ENCODE measurements around the gene PRKCB.

The PRKCB gene

GRCh38 chr16:23934610-23935236 is 98.9 kb downstream of the PRKCB start:
- H3K4me3 ChIP-seq (ENCODE audit: low read depth, low read length) = no peak overlapping the region
- H3K4me1 ChIP-seq (ENCODE audit: control insufficient read depth, insufficient read depth, low read length) = no peaks in the 10 kb centered on the region
- no peak for TF ChIP-seq GFI1B (tag by site-specific recombination; IDR thresholded peaks at IDR 0.05)
- TF ChIP-seq ZNF580 (tag by site-specific recombination; IDR thresholded peaks at IDR 0.05) = no peak
- ChIA-PET CTCF (interaction anchor here (0.6 kb wide), 1 partner anchor 319 kb away, joined by 3 read pairs; no protein-coding TSS in a partner anchor), POLR2A (no interaction called here)
- H3K27ac ChIP-seq (ENCODE audit: extremely low read depth, low read depth, low read length) = no peak overlapping the region
- no peaks in the 10 kb centered on the region for H3K36me3 ChIP-seq (ENCODE audit: control insufficient read depth in 2 of 2, insufficient read depth in 1 of 2, low read length in 2 of 2)
- no peaks in the 10 kb centered on the region for H3K9me3 ChIP-seq (ENCODE audit: control insufficient read depth, insufficient read depth, low read depth, low read length)

- ChIA-PET POLR2A (no interaction called here), CTCF (no interaction called here)
- H3K4me1 ChIP-seq (ENCODE audit: control insufficient read depth, insufficient read depth, low read length) = peaks cover 8% of the 10 kb centered on the region
- no peak for TF ChIP-seq ZNF18 (tag by site-specific recombination; IDR thresholded peaks at IDR 0.05)
- no peaks in the 10 kb centered on the region for H3K36me3 ChIP-seq (ENCODE audit: control insufficient read depth in 2 of 2, insufficient read depth in 1 of 2, low read length in 2 of 2)
- no peak overlapping the region for H3K4me3 ChIP-seq (ENCODE audit: low read depth, low read length)
- no peaks in the 10 kb centered on the region for H3K9me3 ChIP-seq (ENCODE audit: control insufficient read depth, insufficient read depth, low read depth, low read length)
- H3K27ac ChIP-seq (ENCODE audit: extremely low read depth, low read depth, low read length) = no peak overlapping the region
Measured at GRCh38 chr16:23940111-23940510, 104.3 kb downstream of the PRKCB start.

GRCh38 chr16:23941025-23941424 is 105.2 kb downstream of the PRKCB start:
- POLR2A ChIA-PET = no interaction called here
- Histone ChIP-seq H3K27ac (ENCODE audit: extremely low read depth, low read depth, low read length) (no peak overlapping the region), H3K4me3 (ENCODE audit: low read depth, low read length) (no peak overlapping the region), H3K9me3 (ENCODE audit: control insufficient read depth, insufficient read depth, low read depth, low read length) (no peaks in the 10 kb centered on the region), H3K36me3 (ENCODE audit: control insufficient read depth in 2 of 2, insufficient read depth in 1 of 2, low read length in 2 of 2) (no peaks in the 10 kb centered on the region), H3K4me1 (ENCODE audit: control insufficient read depth, insufficient read depth, low read length) (peaks cover 8% of the 10 kb centered on the region)
- CTCF ChIA-PET = interaction anchor here (0.7 kb wide), 1 partner anchor 119 kb away, joined by 5 read pairs; no protein-coding TSS in a partner anchor
- no peak for TF ChIP-seq ZNF148 (tag by site-specific recombination; IDR thresholded peaks at IDR 0.05; ENCODE audit: borderline replicate concordance)
- no peak for TF ChIP-seq SETDB1 (IDR thresholded peaks at IDR 0.05; ENCODE audit: insufficient read length, low read length)
- no peak for TF ChIP-seq ZNF76 (tag by site-specific recombination; IDR thresholded peaks at IDR 0.05; ENCODE audit: borderline replicate concordance, low read depth)
- no peak for TF ChIP-seq INSM2 (tag by site-specific recombination; IDR thresholded peaks at IDR 0.05)
- TF ChIP-seq ZNF518A (tag by site-specific recombination; conservative IDR thresholded peaks at IDR 0.05; ENCODE audit: low read depth) = no peak
- no peak for TF ChIP-seq ZBTB21 (tag by site-specific recombination; IDR thresholded peaks at IDR 0.05)
- no peak for TF ChIP-seq ZNF175 (tag by site-specific recombination; IDR thresholded peaks at IDR 0.05)
- no peak for TF ChIP-seq ZNF830 (tag by site-specific recombination; IDR thresholded peaks at IDR 0.05; ENCODE audit: low read depth)
- no peak for TF ChIP-seq ZNF266 (tag by site-specific recombination; IDR thresholded peaks at IDR 0.05; ENCODE audit: low read depth)
- TF ChIP-seq ZNF146 (tag by site-specific recombination; IDR thresholded peaks at IDR 0.05) = no peak

Measured in HEK293 (cell line).